ENCODE data around the gene KLHL10. TPM values are rescaled to one million over a fixed set of nuclear protein-coding genes. Genes with fewer than 3 reads are reported as not detected.

The KLHL10 gene
- total RNA-seq, 3 donors from 2014 or later (not counting 1 experiment from before 2014, with no cell fraction given) = not detected

DNA sequence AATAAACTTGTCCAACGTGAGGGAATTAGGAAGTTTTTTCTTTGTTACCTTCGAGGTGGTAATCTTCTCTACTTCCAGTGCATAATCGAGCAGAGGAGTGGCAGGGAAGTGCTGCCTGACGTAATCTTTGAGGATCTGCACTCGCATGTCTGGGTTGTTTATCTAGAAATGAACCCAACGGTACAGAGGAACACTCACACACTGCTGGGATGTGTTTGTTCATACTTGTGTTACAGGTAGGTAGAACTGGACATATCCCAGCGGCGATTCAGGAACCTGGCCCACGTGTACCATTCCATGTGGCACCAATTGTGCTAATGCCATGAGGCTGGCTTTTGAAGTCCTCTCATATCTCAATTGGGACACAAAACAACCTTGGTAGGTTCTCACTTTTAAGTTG lies 31.8 kb downstream of the KLHL10 start:
- intact Hi-C loops (cut with micrococcal nuclease) = no loop called here
- Mint-ChIP-seq H3K9me3 (no peaks in the 10 kb centered on the region), H3K36me3 (peaks cover 6% of the 10 kb centered on the region), H3K4me3 (no peak overlapping the region), H3K27ac (no peak overlapping the region), H3K27me3 (ENCODE audit: low read depth in 2 of 2) (no peaks in the 10 kb centered on the region), H3K4me1 (peaks cover 0 to 5% of the 10 kb centered on the region in 2 donors)
- TF ChIP-seq, protein P1, sequence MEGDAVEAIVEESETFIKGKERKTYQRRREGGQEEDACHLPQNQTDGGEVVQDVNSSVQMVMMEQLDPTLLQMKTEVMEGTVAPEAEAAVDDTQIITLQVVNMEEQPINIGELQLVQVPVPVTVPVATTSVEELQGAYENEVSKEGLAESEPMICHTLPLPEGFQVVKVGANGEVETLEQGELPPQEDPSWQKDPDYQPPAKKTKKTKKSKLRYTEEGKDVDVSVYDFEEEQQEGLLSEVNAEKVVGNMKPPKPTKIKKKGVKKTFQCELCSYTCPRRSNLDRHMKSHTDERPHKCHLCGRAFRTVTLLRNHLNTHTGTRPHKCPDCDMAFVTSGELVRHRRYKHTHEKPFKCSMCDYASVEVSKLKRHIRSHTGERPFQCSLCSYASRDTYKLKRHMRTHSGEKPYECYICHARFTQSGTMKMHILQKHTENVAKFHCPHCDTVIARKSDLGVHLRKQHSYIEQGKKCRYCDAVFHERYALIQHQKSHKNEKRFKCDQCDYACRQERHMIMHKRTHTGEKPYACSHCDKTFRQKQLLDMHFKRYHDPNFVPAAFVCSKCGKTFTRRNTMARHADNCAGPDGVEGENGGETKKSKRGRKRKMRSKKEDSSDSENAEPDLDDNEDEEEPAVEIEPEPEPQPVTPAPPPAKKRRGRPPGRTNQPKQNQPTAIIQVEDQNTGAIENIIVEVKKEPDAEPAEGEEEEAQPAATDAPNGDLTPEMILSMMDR (IDR thresholded peaks at IDR 0.05) = no peak
- H3K27me3 ChIP-seq (ENCODE audit: control insufficient read depth, insufficient read depth, low read length) = no peaks in the 10 kb centered on the region
- no peak for ATAC-seq
- H3K27ac ChIP-seq (ENCODE audit: low read length) = no peak overlapping the region
- no peak for DNase-seq
- H3K4me3 ChIP-seq (ENCODE audit: low read length) = no peak overlapping the region
- 90% methylated on average over 9 of the region's 9 CpGs for WGBS (ENCODE audit: insufficient coverage)
- H3K9me3 ChIP-seq (ENCODE audit: control insufficient read depth, insufficient read depth, low read length) = no peaks in the 10 kb centered on the region
- H3K4me1 ChIP-seq (ENCODE audit: control insufficient read depth, insufficient read depth, low read length) = peaks cover 5% of the 10 kb centered on the region
- peaks cover 42% of the 10 kb centered on the region for H3K36me3 ChIP-seq (ENCODE audit: control insufficient read depth, insufficient read depth, low read length)

DNA sequence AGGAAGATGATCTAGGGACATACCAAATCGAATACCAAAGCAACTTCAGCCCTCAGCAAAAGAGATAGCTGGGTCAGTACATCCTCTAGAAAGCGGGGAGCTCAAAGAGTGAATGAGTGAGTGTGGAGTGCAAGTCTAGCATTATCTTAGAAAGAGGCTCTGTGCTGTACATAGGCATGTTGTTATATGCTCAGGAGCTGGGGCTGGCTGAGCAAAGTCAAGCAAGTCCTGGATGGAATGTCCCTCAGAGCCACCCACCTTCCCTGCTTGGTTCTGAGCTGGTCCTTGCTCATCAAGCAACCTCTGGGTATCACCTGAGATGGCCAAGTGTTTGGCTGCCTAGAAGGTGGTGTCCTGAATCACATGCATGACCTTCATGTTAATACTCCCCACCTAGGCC lies 32.5 kb downstream of the KLHL10 start:
- Mint-ChIP-seq H3K27ac (no peak overlapping the region), H3K4me3 (no peak overlapping the region), H3K9me3 (no peaks in the 10 kb centered on the region), H3K36me3 (peaks cover 6% of the 10 kb centered on the region), H3K27me3 (ENCODE audit: low read depth in 2 of 2) (no peaks in the 10 kb centered on the region), H3K4me1 (peaks cover 0 to 5% of the 10 kb centered on the region in 2 donors)
- Histone ChIP-seq H3K36me3 (ENCODE audit: control insufficient read depth, insufficient read depth, low read length) (peaks cover 47% of the 10 kb centered on the region), H3K9me3 (ENCODE audit: control insufficient read depth, insufficient read depth, low read length) (no peaks in the 10 kb centered on the region), H3K27ac (ENCODE audit: low read length) (no peak overlapping the region), H3K4me3 (ENCODE audit: low read length) (no peak overlapping the region), H3K4me1 (ENCODE audit: control insufficient read depth, insufficient read depth, low read length) (peaks cover 4% of the 10 kb centered on the region), H3K27me3 (ENCODE audit: control insufficient read depth, insufficient read depth, low read length) (no peaks in the 10 kb centered on the region)
- intact Hi-C loops (cut with micrococcal nuclease) = no loop called here
- no peak for ATAC-seq
- TF ChIP-seq, protein P1 (IDR thresholded peaks at IDR 0.05) = no peak
- 100% methylated on average over 2 of the region's 2 CpGs for WGBS (ENCODE audit: insufficient coverage)
- no peak for DNase-seq

DNA sequence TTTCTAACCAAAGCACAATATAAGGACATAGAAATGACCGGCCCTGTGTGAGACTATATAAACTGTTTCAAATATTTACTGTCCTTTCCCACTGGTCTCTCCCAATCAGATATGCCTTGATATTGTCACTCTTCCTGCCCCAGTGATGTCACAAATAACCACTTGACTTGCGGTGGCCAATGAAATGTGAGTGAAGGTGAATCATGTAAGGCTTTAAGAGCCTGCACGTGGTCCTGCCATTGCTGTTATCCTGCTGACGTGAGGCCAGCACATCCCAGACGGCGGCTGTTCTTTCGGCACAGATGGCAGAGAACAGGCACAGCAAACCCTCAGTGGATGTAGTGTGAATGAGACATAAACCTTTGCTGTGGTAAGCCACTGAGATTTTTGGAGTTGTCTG lies 33.0 kb downstream of the KLHL10 start:
- Mint-ChIP-seq H3K4me1 (peaks cover 0 to under 1% of the 10 kb centered on the region in 2 donors), H3K27ac (no peak overlapping the region), H3K4me3 (no peak overlapping the region), H3K27me3 (ENCODE audit: low read depth in 2 of 2) (no peaks in the 10 kb centered on the region), H3K9me3 (no peaks in the 10 kb centered on the region), H3K36me3 (peaks cover 6% of the 10 kb centered on the region)
- DNase-seq = no peak
- peaks cover 47% of the 10 kb centered on the region for H3K36me3 ChIP-seq (ENCODE audit: control insufficient read depth, insufficient read depth, low read length)
- WGBS (ENCODE audit: insufficient coverage) = 97% methylated on average over 7 of the region's 7 CpGs
- no peak overlapping the region for H3K4me3 ChIP-seq (ENCODE audit: low read length)
- ATAC-seq = no peak
- H3K9me3 ChIP-seq (ENCODE audit: control insufficient read depth, insufficient read depth, low read length) = no peaks in the 10 kb centered on the region
- H3K27me3 ChIP-seq (ENCODE audit: control insufficient read depth, insufficient read depth, low read length) = no peaks in the 10 kb centered on the region
- TF ChIP-seq, protein P1 (IDR thresholded peaks at IDR 0.05) = no peak
- H3K4me1 ChIP-seq (ENCODE audit: control insufficient read depth, insufficient read depth, low read length) = peaks cover 2% of the 10 kb centered on the region
- intact Hi-C loops (cut with micrococcal nuclease) = no loop called here
- no peak overlapping the region for H3K27ac ChIP-seq (ENCODE audit: low read length)

DNA sequence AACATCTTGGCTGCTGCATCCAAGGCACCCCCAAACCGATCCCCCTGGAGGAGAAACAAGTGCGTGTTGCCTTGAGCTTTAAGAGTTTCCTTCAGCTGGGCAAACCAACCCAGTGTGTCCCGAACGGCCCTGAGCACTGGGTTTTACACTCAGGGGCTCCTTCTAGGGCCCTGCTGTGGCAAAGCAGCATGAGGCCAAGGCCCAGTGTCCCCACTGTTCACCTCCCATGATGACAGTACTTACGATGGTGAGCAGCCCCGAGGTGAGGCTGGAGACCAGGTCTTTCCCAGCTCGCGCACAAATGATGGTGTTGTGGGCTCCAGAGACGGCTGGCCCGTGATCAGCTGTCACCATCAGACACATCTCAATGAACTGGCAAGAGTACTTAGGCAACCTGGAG lies 34.2 kb downstream of the KLHL10 start:
- DNase-seq (no peak), ATAC-seq (no peak)
- Histone ChIP-seq H3K4me3 (ENCODE audit: low read length) (no peak overlapping the region), H3K9me3 (ENCODE audit: control insufficient read depth, insufficient read depth, low read length) (no peaks in the 10 kb centered on the region), H3K4me1 (ENCODE audit: control insufficient read depth, insufficient read depth, low read length) (no peaks in the 10 kb centered on the region), H3K27ac (ENCODE audit: low read length) (no peak overlapping the region), H3K36me3 (ENCODE audit: control insufficient read depth, insufficient read depth, low read length) (peaks cover 48% of the 10 kb centered on the region), H3K27me3 (ENCODE audit: control insufficient read depth, insufficient read depth, low read length) (no peaks in the 10 kb centered on the region)
- H3K9me3 Mint-ChIP-seq = no peaks in the 10 kb centered on the region
- H3K27me3 Mint-ChIP-seq (ENCODE audit: low read depth in 2 of 2) = no peaks in the 10 kb centered on the region
- H3K36me3 Mint-ChIP-seq = peaks cover 6% of the 10 kb centered on the region
- no peak overlapping the region for H3K27ac Mint-ChIP-seq
- H3K4me1 Mint-ChIP-seq = no peaks in the 10 kb centered on the region
- over 99% methylated on average over 10 of the region's 10 CpGs for WGBS (ENCODE audit: insufficient coverage)
- TF ChIP-seq, protein P1 (IDR thresholded peaks at IDR 0.05) = no peak
- no peak overlapping the region for H3K4me3 Mint-ChIP-seq
- intact Hi-C loops (cut with micrococcal nuclease) = no loop called here

Data from natural killer cell (primary cell).